Measurements from ENCODE around the gene SLC6A5. TPM values are rescaled to one million over a fixed set of nuclear protein-coding genes. Genes with fewer than 3 reads are reported as not detected.
"Not testable (repeated sequence)": the region's sequence is repeated elsewhere in the genome, so short reads cannot be mapped to it uniquely, and the experiment has no call there.

The SLC6A5 gene
- 2.2 TPM for total RNA-seq (ENCODE audit: insufficient read depth, low replicate concordance)

DNA sequence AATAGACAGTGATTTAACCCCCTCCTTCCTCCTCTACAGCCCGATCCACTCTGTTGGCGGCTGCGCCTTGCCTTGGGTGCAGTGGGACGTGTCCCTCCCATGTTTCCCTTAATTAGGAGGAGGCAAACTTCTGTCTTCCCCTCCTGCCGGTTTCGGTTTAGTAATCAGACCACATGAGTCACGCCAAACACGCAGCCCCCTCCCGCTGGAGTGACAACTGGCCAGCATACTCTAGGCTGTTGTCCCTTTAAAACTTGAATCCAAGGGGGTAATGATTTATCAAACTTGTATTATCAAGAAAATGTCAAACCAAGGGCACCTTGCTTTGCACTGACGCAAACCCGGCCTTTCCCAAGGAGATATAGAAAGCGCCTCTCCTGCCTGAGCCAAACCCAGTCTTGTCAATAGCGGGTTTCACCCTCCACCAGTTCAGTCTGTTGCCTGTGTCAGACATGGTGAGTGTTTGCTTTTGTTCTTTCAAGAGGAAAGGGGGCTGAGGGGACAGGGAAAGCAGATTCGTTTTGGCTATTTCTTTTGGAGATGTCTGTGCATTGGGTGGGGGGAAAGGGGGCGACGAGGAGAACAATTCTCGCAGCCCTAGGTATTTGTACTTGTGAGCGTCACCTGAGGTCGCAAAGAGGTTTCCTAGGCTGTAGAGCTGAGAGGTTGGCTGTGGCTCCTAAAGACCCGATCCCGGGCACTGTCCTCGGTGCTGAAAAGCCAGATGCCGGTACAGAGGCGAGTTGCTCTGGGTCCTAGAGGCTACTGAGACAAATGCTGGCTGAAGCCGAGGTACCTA is at the start of gene SLC6A5:
TSS of gene SLC6A5 (plus strand) at position 388 of the 799 bp plus-strand sequence. CDS start at position 453, 65 bp downstream.
- peak; percentile 62 for DNase-seq (ENCODE audit: low spot score)

DNA sequence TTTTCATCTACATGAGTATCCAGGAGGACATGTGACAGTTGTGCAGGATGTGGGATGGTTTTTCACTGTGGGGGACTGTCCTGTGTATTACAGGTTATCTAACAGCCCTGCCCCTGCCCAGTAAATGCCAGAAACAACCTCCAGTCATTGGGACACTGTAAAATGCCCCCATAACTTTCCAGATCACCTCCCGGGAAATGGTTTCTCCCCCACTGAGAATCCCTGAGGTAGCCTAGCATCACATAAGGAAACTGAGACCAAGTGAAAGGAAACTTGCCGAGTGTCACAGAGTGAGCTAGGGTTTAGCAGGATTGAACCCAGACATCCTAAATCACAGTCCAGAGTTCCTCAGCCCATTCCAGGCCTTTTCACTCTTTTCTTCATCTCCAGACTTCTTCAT is 48.3 kb upstream of the SLC6A5 start:
- no peak for DNase-seq (ENCODE audit: low spot score)

DNA sequence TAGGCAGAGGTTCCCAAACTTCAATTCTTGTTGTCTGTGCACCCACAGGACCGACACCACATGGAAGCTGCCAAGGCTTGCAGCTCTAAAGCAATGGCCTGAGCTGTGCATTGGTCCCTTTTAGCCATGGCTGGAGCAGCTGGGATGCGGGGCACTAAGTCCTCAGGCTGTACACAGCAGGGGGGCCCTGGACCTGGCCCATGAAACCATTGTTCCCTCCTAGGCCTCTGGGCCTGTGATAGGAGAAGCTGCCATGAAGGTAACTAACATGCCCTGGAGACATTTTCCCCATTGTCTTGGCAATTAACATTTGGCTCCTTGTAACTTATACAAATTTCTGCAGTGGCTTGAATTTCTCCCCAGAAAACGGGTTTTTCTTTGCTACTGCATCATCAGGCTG is 43.6 kb upstream of the SLC6A5 start:
- DNase-seq (ENCODE audit: low spot score), result no peak

DNA sequence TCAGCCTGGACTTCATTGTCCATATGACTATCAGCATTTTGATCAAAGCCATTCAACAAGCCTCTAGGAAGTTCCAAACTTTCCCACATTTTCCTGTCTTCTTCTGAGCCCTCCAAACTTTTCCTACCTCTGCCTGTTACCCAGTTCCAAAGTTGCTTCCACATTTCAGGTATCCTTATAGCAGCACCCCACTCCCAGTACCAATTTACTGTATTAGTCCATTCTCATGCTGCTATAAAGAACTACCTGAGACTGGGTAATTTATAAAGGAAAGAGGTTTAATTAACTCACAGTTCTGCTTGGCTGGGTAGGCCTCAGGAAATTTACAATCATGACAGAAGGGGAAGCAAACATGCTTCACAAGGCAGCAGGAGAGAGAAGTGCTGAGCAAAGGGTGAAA is 43.0 kb upstream of the SLC6A5 start:
- DNase-seq (ENCODE audit: low spot score), result not testable (repeated sequence)

DNA sequence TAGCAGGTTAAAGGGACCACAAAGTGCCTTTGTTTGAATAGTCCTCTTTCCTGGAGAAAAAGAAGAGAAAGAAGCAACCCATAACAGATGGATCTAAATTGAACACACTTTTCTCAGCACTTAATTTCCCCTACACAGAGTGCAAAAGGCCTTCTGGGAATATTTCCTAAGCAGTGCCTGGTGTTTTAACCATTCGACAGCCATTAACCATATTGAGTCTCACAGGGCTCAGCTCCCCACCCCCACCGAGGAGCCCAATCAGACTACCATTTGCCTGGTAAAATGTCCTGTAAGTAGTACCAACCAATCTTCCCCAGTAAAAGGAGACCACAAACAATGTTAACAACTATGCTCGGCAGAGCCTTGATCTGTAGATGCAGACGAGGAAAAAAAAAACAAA is 40.7 kb upstream of the SLC6A5 start:
- DNase-seq (ENCODE audit: low spot score), result no peak

DNA sequence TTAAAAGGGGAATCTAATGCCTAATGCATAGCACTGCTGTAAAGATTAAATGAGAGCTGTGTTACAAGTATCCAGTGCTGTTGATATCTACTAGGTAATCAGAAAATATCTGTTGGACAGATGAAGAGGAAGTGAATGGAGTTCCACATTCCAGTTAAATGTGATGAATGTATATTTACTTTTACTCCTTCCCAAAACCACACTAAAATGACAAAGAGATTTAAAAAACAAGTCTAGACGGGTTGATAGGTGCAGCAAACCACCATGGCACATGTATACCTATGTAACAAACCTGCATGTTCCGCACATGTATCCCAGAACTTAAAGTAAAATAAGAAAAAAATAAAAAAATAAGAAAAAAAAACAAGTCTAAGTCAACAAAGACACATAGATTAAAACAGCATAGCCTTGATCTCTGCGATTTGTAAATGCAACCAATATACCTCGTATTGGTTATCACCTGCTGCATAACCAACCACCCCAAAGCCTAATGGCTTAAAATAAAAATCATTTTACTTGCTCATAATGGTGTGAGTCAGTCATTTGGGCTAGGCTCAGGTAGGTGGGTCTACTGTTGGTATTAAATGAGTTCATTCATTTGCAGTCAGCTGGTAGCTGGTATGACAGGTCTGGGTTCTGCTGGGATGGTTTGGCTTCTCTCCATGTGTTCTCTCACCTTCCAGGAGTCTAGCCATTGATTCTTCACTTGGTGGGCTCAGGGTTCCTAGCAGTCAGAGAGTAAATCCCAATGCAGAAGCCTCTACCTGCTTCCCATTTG is 39.7 kb upstream of the SLC6A5 start:
- DNase-seq (ENCODE audit: low spot score), result no peak

DNA sequence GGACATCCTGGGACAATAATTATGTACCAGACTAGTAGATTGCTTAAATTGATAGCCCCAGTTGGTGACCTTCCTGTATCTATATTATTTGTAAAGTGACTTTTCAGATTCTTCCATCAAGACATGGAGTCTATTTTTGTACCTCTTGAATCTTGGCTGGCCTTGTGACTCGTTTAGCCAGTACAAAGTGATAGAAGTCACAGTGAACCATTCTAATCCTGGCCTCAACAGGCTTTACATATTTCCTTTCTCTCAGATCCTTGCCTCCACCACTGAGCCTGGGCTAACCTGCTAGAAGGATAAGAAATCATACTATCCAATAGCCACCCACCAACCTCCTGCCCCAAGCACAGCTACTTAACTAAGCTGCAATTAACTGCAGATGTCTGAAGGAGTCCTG is 37.5 kb upstream of the SLC6A5 start:
- DNase-seq (ENCODE audit: low spot score), result no peak

DNA sequence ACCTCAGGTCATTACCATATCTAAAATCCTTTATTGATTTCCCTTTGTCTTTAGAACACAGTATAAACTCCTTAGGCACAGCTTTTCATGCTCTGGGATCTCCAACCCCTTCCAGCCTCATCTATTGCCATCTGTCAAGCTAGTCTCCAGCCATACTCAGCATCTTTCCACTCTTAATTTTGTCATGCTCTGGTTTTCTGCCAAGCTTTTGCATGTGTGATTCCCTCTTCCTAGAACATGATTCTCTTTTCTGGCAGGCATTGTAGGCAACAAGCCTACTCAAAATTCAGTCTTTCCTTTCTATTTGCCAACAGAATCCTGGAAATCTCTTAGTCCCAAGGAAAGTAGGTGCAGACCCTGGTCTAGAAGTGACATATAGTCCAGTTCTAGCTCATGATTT is 35.5 kb upstream of the SLC6A5 start:
- no peak for DNase-seq (ENCODE audit: low spot score)

DNA sequence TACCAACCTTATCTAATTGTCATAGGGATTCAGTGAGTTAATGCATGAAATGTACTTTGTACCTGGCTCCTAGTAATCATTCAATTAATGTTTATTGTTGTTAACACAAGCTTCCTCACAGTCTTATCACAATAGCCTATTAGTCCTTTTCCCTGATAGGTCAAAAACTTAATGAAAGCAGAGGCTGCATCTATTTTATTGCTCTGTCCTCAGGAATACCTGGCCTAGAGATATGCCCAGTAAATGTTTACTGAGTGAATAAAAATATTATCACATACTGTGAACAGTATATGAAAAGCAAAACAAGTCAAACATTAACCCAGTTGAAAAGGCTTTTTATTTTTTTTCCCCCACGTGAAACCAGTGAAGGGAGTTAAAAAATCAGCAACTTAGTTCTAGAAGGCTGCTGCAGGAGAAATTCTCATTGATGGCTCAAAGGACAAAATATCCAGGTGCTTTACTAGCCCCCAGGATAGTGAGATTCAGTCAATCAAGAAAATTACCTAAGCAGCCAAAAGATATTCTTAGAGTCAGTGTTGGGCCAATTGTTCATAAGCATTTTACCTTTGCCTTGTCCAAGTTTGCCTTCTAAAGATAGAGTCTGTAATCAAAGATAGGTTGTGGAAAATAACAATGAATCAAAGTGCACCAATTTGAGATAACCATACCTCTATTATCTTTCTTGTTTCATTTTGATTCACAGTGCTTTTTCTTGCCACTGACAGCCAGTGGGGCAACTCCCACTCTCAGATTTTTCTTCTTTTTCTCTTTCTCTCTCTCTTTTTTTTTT is 34.4 kb upstream of the SLC6A5 start:
- DNase-seq (ENCODE audit: low spot score), result no peak

DNA sequence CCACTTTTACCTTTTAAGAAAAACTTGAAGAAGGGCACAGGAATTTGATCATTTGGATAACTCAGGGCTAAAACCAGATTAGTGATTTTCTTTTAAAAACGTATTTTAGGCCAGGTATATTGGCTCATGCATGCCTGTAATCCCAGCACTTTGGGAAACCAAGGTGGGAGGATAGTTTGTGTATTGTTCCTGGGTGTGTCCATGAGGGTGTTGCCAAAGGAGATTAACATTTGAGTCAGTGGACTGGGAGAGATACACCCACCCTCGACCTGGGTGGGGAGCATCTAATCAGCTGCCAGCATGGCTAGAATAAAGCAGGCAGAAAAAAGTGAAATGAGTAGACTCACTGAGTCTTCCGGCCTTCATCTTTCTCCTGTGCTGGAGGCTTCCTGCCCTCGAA is 33.3 kb upstream of the SLC6A5 start:
- not testable (repeated sequence) for DNase-seq (ENCODE audit: low spot score)

DNA sequence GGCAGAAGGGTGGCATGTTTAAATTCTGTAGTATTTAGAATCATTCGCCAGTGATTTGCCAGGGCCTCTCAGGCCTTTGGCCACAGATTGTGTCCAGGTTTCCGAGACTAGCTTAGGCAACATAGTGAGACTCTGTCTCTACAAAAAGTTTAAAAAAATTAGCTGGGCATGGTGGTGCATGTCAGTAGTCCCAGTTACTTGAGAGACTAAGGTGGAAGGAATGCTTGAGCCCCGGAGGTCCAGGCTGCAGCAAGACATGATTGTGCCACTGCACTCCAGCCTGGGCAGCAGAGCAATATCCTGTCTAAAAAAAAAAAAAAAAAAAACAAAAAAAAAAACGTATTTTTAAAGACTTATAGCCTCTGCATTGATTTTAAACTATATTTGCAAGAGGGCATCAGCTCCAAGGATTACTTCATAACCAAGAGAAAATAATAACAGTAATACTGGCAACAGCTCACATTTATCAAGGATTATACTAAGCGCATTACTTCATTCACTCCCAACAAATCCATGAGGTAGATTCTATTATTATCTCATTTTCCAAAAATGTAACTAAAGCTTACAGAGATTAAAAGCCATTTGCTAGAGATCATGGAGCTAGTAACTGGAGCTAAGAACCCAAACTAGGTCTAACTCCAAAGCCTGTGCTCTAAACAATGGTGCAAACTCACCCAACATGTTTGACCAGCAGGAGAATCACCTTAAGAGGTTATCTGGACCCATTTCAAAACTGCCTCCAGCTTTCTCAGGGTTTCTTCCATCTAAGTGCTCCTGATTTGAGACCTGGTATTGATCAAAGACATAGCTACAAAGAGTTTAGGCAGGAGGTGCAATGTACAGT is 32.6 kb upstream of the SLC6A5 start:
- no peak for DNase-seq (ENCODE audit: low spot score)

DNA sequence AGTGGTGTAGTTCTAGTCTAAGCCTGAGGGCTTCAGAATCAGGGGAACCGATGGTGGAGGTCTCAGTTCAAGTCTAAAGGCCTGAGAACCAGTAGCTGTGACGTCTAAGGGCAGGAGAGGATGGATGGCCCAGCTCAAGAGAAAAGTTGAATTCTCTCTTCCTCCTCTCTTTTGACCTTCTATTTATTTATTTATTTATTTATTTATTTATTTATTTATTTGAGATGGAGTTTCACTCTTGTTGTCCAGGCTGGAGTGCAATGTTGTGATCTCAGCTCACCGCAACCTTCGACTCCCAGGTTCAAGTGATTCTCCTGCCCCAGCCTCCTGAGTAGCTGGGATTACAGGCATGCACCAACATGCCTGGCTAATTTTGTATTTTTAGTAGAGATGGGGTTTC is 19.7 kb upstream of the SLC6A5 start:
- not testable (repeated sequence) for DNase-seq (ENCODE audit: low spot score)

DNA sequence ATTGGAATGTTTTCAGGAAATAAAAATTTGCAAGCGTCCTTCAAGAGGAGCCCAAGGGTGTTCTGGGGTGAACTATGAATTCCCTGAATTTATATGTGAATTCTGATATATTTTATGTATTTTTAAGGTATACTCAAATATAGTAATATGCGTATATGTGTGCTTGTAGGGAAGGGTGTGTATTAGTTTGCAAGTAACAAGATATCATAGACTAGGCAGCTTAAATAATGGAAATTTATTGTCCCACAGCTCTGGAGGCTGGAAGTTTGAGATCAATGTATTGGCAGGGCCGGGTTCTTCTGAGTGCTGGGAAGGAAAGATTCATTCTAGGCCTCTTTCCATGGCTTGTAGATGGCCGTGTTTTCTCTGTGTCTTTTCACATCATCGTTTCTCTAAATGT is 16.2 kb upstream of the SLC6A5 start:
- no peak for DNase-seq (ENCODE audit: low spot score)

DNA sequence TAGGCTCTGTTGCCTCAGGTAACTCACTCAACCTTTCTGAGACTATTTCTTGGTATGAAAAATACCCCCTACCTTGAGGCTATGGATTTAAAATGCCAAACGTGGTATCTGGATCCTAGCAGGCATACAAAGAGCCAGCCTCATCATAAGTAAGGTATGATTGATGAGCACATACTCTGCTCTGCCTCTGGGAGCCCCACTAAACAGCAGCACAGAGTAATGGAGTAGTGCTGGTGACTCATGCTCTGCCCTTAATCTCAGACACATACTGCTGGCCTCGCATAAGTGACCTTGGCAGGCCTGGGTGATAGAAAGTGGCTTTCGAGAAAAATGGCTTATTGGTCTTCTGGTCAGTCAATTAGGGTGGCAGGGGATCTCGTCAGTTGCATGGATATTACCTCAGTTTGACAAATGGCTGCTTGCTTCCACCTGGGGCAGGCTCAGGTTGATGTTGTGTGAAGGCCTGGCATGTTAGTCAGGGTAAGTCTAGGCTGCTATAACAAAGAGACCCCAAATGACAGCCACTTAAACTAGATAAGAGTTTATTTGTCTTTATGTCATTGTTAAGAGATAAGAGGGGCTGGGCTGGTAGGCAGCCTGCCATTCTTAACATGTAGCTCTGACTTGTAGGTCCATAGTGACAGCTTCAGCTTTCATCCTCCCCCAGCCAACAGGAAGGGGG is 15.2 kb upstream of the SLC6A5 start:
- no peak for DNase-seq (ENCODE audit: low spot score)

DNA sequence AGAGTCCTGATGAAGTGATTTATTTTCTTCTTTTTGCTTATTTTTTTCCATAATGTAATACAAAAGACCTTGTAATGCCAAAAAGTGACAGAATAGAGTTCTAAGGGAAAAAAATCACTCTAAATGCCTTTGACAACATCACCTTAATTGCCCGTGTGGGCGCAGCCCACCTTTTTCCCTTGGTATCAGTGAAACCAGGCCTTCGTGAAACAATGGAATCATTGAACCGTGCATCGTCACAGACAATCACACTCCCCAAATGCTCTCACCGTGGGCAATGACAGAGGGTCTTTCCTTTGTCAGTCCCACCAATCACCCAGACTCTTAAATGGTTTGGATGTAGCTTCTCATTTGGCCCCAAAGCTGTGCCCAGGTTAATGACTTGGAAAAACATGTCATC is 9.6 kb upstream of the SLC6A5 start:
- DNase-seq (ENCODE audit: low spot score), result no peak

DNA sequence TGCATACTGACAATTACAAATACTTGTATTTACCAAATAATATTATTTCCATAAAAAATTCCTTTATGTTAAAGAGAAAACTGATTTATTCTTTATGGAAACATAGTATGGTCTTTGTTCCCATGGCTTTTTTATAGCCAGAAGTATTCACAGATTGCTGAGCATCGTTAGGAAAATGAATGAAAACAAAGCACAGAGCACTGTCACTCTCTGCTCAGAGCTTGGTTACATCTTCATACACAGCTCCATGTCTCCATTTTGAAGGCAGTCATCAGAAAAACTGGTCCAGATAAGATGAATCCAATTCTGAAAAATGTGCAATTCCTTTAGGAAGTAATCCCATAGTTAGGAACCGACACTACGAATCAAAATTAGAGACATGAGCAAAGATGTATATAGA is 9.0 kb upstream of the SLC6A5 start:
- no peak for DNase-seq (ENCODE audit: low spot score)

DNA sequence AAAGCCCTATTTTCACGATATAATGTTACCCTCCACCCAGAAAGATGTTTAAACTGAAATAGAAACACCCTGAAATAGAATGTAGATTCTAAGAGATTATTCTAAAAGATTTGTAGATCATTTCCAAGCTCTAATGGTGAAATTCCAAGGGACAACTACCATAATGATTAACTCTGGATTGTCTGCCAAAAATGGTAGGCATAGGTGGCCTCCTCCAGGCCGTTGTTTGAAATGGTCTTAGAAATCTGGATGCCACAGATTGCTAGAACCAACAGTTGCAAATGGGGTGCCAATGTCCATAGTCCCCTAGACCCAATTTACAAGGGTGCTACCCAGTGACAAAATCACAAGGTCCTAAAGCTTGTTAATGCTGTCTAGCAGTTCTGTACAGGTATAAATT is 6.7 kb upstream of the SLC6A5 start:
- DNase-seq (ENCODE audit: low spot score), result no peak

DNA sequence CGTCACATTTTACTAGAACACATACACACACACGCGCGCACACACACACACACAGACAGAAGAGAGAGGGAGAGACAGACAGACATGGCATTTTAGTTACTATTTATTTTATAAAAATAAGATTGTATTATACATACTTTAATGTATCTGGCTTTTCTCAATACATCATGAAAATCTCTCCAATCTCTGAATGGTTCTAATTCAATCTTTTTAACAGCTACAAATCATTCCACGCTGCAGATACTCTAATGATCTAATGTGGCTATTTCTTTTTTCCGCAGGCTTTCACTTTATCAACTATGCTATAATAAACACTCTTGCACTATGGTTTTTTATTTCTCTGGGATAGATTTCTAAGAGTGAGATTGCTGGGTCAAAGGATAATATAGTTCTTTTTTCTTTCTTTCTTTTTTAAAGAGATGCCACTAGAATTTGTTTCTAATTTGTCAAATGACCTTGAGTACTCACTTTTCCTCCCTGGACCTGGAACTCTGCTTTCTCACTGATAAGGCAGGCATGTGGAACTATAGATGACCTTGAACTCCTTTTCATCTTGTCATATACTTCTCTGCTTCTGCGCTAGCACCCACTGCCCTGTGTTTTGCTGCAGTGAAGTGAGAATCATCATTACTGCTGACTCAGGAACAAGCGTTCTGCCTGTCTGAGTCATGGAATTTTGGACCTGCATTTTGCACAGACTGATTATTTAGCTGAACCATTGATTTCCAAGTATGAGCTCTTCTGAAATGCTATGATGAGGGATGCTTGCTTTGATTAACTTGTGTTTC is 4.9 kb upstream of the SLC6A5 start:
- no peak for DNase-seq (ENCODE audit: low spot score)

DNA sequence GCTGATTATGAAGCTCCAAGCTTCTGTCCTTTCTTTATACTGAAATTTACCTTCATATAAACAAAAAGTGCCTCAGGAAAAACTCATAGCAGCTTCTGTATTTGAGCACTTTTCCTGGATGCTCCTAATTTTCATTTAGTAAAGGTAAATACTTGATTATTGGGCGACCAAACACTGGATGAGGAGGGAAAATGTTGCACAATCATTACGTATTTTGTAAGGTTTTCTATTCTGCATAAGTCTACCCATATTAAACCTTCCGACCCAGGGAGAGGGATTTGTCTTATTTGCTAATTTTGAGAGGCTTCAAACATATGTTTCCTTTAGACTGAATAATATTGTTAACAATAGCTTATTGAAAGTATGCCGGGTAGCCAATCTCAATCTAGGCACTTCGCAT is 4.3 kb upstream of the SLC6A5 start:
- DNase-seq (ENCODE audit: low spot score), result no peak

Measured in umbilical cord (tissue), 2 donors.